ENCODE measurements around the gene DPP7.

The DPP7 gene

DNA sequence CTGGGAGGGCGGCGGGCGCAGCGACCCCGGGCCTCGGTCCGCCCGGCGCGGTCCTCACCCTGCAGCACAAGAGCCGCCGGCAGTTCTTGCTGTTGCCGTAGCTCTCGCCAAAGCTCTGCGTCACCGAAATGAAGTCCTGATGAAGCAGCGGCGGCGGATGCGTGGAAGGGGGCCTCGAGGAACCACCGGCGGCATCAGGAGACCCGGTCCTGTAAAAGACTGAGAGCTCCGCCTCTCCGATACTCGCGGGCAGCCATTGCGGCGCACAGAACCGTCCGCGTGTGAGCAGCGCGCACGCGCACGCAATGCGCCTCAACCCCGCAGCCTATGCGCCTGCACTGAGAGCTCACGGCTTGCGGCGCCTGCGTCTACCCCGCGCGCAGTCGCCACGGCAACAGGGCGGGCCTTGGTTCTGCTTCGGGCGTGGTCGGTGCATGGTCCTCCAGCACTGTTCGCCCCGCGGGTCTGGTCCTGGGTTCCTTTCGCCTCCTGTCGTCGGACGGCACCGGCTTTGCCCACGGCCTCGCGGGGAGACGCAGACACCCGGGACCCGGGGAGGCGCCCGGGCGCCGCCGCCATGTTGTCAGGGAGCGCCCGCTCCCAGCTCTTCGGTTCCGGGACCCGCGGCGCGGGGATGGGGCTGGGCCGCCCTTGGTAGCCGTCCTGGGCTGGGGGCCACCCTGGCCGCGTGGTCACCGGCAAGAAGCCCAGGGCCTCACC, 15.1 kb upstream of the DPP7 start (continued):
- TF ChIP-seq, protein P1, sequence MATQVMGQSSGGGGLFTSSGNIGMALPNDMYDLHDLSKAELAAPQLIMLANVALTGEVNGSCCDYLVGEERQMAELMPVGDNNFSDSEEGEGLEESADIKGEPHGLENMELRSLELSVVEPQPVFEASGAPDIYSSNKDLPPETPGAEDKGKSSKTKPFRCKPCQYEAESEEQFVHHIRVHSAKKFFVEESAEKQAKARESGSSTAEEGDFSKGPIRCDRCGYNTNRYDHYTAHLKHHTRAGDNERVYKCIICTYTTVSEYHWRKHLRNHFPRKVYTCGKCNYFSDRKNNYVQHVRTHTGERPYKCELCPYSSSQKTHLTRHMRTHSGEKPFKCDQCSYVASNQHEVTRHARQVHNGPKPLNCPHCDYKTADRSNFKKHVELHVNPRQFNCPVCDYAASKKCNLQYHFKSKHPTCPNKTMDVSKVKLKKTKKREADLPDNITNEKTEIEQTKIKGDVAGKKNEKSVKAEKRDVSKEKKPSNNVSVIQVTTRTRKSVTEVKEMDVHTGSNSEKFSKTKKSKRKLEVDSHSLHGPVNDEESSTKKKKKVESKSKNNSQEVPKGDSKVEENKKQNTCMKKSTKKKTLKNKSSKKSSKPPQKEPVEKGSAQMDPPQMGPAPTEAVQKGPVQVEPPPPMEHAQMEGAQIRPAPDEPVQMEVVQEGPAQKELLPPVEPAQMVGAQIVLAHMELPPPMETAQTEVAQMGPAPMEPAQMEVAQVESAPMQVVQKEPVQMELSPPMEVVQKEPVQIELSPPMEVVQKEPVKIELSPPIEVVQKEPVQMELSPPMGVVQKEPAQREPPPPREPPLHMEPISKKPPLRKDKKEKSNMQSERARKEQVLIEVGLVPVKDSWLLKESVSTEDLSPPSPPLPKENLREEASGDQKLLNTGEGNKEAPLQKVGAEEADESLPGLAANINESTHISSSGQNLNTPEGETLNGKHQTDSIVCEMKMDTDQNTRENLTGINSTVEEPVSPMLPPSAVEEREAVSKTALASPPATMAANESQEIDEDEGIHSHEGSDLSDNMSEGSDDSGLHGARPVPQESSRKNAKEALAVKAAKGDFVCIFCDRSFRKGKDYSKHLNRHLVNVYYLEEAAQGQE (tag by site-specific recombination; IDR thresholded peaks at IDR 0.05) = no peak
- TF ChIP-seq ZNF302 (tag by site-specific recombination; IDR thresholded peaks at IDR 0.05; ENCODE audit: low read depth) = no peak
- 0 out of 2 replicates have a peak, but pooled peaks have one; percentile 27 for TF ChIP-seq ZNF843 (tag by site-specific recombination; IDR thresholded peaks at IDR 0.05)
- TF ChIP-seq, protein P2, sequence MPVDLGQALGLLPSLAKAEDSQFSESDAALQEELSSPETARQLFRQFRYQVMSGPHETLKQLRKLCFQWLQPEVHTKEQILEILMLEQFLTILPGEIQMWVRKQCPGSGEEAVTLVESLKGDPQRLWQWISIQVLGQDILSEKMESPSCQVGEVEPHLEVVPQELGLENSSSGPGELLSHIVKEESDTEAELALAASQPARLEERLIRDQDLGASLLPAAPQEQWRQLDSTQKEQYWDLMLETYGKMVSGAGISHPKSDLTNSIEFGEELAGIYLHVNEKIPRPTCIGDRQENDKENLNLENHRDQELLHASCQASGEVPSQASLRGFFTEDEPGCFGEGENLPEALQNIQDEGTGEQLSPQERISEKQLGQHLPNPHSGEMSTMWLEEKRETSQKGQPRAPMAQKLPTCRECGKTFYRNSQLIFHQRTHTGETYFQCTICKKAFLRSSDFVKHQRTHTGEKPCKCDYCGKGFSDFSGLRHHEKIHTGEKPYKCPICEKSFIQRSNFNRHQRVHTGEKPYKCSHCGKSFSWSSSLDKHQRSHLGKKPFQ (tag by site-specific recombination; IDR thresholded peaks at IDR 0.05) = no peak
- 0 out of 2 replicates have a peak, but pooled peaks have one; percentile 41 for TF ChIP-seq IKZF3 (tag by site-specific recombination; IDR thresholded peaks at IDR 0.05)
- no peak for TF ChIP-seq ZNF830 (tag by site-specific recombination; IDR thresholded peaks at IDR 0.05; ENCODE audit: low read depth)
- TF ChIP-seq, protein P3, sequence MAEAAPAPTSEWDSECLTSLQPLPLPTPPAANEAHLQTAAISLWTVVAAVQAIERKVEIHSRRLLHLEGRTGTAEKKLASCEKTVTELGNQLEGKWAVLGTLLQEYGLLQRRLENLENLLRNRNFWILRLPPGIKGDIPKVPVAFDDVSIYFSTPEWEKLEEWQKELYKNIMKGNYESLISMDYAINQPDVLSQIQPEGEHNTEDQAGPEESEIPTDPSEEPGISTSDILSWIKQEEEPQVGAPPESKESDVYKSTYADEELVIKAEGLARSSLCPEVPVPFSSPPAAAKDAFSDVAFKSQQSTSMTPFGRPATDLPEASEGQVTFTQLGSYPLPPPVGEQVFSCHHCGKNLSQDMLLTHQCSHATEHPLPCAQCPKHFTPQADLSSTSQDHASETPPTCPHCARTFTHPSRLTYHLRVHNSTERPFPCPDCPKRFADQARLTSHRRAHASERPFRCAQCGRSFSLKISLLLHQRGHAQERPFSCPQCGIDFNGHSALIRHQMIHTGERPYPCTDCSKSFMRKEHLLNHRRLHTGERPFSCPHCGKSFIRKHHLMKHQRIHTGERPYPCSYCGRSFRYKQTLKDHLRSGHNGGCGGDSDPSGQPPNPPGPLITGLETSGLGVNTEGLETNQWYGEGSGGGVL (tag by site-specific recombination; IDR thresholded peaks at IDR 0.05) = no peak
- TF ChIP-seq ZNF596 (tag by site-specific recombination; IDR thresholded peaks at IDR 0.05) = 0 out of 2 replicates have a peak, but pooled peaks have one; percentile 8
- no peak for TF ChIP-seq ZNF600 (tag by site-specific recombination; IDR thresholded peaks at IDR 0.05)
- TF ChIP-seq, protein P4, sequence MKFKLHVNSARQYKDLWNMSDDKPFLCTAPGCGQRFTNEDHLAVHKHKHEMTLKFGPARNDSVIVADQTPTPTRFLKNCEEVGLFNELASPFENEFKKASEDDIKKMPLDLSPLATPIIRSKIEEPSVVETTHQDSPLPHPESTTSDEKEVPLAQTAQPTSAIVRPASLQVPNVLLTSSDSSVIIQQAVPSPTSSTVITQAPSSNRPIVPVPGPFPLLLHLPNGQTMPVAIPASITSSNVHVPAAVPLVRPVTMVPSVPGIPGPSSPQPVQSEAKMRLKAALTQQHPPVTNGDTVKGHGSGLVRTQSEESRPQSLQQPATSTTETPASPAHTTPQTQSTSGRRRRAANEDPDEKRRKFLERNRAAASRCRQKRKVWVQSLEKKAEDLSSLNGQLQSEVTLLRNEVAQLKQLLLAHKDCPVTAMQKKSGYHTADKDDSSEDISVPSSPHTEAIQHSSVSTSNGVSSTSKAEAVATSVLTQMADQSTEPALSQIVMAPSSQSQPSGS (tag by site-specific recombination; IDR thresholded peaks at IDR 0.05; ENCODE audit: low read depth) = no peak
- TF ChIP-seq ZNF16 (tag by site-specific recombination; IDR thresholded peaks at IDR 0.05; ENCODE audit: low read depth) = no peak
- peak; percentile 75 for TF ChIP-seq YY1 (tag by site-specific recombination; IDR thresholded peaks at IDR 0.05)
- TF ChIP-seq ZNF202 (tag by site-specific recombination; IDR thresholded peaks at IDR 0.05; ENCODE audit: borderline replicate concordance) = no peak
- no peak for TF ChIP-seq ZBTB7A (tag by site-specific recombination; IDR thresholded peaks at IDR 0.05; ENCODE audit: low read depth)
- TF ChIP-seq, protein P5, sequence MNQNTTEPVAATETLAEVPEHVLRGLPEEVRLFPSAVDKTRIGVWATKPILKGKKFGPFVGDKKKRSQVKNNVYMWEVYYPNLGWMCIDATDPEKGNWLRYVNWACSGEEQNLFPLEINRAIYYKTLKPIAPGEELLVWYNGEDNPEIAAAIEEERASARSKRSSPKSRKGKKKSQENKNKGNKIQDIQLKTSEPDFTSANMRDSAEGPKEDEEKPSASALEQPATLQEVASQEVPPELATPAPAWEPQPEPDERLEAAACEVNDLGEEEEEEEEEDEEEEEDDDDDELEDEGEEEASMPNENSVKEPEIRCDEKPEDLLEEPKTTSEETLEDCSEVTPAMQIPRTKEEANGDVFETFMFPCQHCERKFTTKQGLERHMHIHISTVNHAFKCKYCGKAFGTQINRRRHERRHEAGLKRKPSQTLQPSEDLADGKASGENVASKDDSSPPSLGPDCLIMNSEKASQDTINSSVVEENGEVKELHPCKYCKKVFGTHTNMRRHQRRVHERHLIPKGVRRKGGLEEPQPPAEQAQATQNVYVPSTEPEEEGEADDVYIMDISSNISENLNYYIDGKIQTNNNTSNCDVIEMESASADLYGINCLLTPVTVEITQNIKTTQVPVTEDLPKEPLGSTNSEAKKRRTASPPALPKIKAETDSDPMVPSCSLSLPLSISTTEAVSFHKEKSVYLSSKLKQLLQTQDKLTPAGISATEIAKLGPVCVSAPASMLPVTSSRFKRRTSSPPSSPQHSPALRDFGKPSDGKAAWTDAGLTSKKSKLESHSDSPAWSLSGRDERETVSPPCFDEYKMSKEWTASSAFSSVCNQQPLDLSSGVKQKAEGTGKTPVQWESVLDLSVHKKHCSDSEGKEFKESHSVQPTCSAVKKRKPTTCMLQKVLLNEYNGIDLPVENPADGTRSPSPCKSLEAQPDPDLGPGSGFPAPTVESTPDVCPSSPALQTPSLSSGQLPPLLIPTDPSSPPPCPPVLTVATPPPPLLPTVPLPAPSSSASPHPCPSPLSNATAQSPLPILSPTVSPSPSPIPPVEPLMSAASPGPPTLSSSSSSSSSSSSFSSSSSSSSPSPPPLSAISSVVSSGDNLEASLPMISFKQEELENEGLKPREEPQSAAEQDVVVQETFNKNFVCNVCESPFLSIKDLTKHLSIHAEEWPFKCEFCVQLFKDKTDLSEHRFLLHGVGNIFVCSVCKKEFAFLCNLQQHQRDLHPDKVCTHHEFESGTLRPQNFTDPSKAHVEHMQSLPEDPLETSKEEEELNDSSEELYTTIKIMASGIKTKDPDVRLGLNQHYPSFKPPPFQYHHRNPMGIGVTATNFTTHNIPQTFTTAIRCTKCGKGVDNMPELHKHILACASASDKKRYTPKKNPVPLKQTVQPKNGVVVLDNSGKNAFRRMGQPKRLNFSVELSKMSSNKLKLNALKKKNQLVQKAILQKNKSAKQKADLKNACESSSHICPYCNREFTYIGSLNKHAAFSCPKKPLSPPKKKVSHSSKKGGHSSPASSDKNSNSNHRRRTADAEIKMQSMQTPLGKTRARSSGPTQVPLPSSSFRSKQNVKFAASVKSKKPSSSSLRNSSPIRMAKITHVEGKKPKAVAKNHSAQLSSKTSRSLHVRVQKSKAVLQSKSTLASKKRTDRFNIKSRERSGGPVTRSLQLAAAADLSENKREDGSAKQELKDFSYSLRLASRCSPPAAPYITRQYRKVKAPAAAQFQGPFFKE (tag by site-specific recombination; IDR thresholded peaks at IDR 0.05; ENCODE audit: borderline replicate concordance) = no peak
- TF ChIP-seq ZXDB (tag by site-specific recombination; IDR thresholded peaks at IDR 0.05) = peak; percentile 61; the same call in 1 of the 2 replicates
- TF ChIP-seq ZFP3 (tag by site-specific recombination; IDR thresholded peaks at IDR 0.05; ENCODE audit: low read depth) = no peak
- TF ChIP-seq, protein P6, sequence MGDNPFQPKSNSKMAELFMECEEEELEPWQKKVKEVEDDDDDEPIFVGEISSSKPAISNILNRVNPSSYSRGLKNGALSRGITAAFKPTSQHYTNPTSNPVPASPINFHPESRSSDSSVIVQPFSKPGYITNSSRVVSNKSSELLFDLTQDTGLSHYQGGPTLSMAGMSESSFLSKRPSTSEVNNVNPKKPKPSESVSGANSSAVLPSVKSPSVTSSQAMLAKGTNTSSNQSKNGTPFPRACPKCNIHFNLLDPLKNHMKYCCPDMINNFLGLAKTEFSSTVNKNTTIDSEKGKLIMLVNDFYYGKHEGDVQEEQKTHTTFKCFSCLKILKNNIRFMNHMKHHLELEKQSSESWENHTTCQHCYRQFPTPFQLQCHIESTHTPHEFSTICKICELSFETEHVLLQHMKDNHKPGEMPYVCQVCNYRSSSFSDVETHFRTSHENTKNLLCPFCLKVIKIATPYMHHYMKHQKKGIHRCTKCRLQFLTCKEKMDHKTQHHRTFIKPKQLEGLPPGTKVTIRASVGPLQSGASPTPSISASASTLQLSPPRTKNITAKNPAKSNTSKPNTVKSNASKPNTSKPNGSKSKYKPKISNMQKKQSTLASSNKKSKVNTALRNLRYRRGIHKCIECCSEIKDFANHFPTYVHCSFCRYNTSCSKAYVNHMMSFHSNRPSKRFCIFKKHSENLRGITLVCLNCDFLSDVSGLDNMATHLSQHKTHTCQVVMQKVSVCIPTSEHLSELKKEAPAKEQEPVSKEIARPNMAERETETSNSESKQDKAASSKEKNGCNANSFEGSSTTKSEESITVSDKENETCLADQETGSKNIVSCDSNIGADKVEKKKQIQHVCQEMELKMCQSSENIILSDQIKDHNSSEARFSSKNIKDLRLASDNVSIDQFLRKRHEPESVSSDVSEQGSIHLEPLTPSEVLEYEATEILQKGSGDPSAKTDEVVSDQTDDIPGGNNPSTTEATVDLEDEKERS (tag by site-specific recombination; IDR thresholded peaks at IDR 0.05) = peak; percentile 76; the same call in 1 of the 2 replicates
- no peak for TF ChIP-seq ZNF426 (tag by site-specific recombination; IDR thresholded peaks at IDR 0.05)
- no peak for TF ChIP-seq ZNF214 (tag by site-specific recombination; IDR thresholded peaks at IDR 0.05; ENCODE audit: borderline replicate concordance)
